HepG2 (cell line): Measurements from ENCODE around the gene C5. TPM values are rescaled to one million over a fixed set of nuclear protein-coding genes. Genes with fewer than 3 reads are reported as not detected.

Experiments
- BCL6 ChIP-seq: IDR thresholded peaks from 2 replicates; pipeline ENCODE4 v1.6.1; 2016; ENCODE audit warnings: missing genetic modification reagents, missing compliant biosample characterization
- CERS6 ChIP-seq: sonication (generic); formaldehyde crosslinking; IDR thresholded peaks from 2 replicates; pipeline ENCODE4 v1.5.0; 2020; ENCODE audit warnings: missing genetic modification reagents
- HDAC1 ChIP-seq: sonication (generic); formaldehyde crosslinking; IDR thresholded peaks from 2 replicates; pipeline ENCODE4 v1.5.1; 2020; ENCODE audit warnings: mild to moderate bottlenecking, missing genetic modification reagents
- HNF1B ChIP-seq: sonication (generic); formaldehyde crosslinking; IDR thresholded peaks from 2 replicates; pipeline ENCODE4 v1.5.1; 2020; ENCODE audit warnings: mild to moderate bottlenecking, moderate library complexity, missing genetic modification reagents
- MTF1 ChIP-seq: sonication (generic); formaldehyde crosslinking; IDR thresholded peaks from 2 replicates; pipeline ENCODE4 v1.5.0; 2020; ENCODE audit warnings: missing genetic modification reagents
- TFDP1 ChIP-seq: IDR thresholded peaks from 2 replicates; pipeline ENCODE4 v1.6.1; 2016; ENCODE audit warnings: missing compliant biosample characterization, missing genetic modification reagents, borderline replicate concordance
- ZNF746 ChIP-seq: sonication (generic); formaldehyde crosslinking; IDR thresholded peaks from 2 replicates; pipeline ENCODE4 v1.8.0; 2022; ENCODE audit warnings: mild to moderate bottlenecking, missing genetic modification reagents
- polyA plus RNA-seq, 8 experiments: library from polyadenylated mRNA; depleted of rRNA in 3 of 8; stranded (reverse) in 7 of 8; unstranded in 1 of 8; fragments of >200 nt; fragmentation: Illumina TruSeq in 4 of 8; extraction: Trizol in 4 of 8; gene quantifications; 2 replicates each; pipeline versions ENCODE4 v1.2.1 to v1.2.3, GENCODE V29; 2011 to 2016; ENCODE audit warnings: low read depth in 4 of 8, missing spikeins in 1 of 8, mixed read lengths in 1 of 8; ENCODE audit not compliant: insufficient read depth in 1 of 8
- total RNA-seq, 5 experiments: library from RNA; depleted of rRNA; stranded (reverse); fragments of >200 nt; fragmentation: Illumina TruSeq; extraction: Trizol; gene quantifications; 2 replicates each; pipeline ENCODE4 v1.2.3, GENCODE V29; 2016; ENCODE audit warnings: low read depth in 1 of 5
- TF ChIP-seq, protein P1 (sequence below): sonication (generic); formaldehyde crosslinking; conservative IDR thresholded peaks from 2 replicates; pipeline ENCODE4 v1.4.0; 2020; ENCODE audit warnings: missing genetic modification reagents
- TF ChIP-seq, protein P2 (sequence below): sonication (generic); formaldehyde crosslinking; IDR thresholded peaks from 2 replicates; pipeline ENCODE4 v1.4.0; 2020; ENCODE audit warnings: mild to moderate bottlenecking, missing genetic modification reagents, borderline replicate concordance
- TF ChIP-seq, protein P3 (sequence below): sonication (generic); formaldehyde crosslinking; IDR thresholded peaks from 2 replicates; pipeline ENCODE4 v1.5.1; 2020; ENCODE audit warnings: missing genetic modification reagents, mild to moderate bottlenecking, borderline replicate concordance
- TF ChIP-seq, protein P4 (sequence below): sonication (generic); formaldehyde crosslinking; IDR thresholded peaks from 2 replicates; pipeline ENCODE4 v1.4.0; 2020; ENCODE audit warnings: missing genetic modification reagents

Gene C5
- total and polyA plus RNA-seq, 2 of the 13 experiments (the other 11 are each of a cell fraction or from before 2014, with no cell fraction given): 57.6 to 192 TPM

DNA sequence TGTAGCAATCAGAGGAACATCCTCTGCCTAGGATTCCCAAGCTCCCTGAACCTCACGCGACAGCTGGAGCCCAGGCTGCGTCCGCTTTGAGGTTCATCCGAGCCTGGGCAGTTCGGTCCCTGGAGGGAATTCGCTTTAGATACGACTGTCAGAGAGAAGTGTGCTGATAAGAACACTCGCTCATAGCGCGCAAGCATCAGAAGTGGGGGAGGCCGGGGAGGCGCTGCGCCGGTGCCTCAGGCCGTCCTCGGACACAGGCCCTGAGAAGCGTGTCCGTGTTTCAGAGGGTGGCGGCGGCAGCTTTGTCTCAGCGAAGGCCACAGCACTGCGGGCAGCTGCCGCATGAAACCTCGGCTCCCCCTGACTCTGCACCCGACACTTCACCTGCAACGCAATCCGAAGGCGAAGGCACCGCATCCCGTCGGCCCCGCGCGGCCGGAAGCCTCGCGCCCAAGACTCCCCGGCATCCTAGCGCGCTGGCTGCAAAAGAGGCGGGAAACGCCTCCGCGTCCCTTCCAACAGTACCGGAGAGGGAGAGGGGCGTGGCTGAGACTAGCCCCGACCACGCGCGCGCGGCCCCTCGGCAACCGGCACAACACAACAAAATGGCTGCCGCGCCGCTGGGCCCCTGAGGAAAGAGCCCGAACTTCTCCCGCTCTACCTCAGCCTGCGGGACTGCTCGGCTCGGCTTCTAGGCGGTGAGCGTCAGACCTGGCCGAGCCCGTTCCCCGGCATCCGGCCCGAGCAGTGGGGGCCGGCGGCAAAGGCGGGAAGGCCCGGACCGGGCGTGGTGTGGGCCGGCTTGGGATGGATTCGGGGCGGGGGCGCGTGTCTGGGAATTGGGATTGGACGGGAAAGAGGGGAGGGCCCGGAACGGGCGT is 24.5 kb upstream of the C5 start, which contains the start of gene CNTRL (continued):
- TF ChIP-seq, protein P1, sequence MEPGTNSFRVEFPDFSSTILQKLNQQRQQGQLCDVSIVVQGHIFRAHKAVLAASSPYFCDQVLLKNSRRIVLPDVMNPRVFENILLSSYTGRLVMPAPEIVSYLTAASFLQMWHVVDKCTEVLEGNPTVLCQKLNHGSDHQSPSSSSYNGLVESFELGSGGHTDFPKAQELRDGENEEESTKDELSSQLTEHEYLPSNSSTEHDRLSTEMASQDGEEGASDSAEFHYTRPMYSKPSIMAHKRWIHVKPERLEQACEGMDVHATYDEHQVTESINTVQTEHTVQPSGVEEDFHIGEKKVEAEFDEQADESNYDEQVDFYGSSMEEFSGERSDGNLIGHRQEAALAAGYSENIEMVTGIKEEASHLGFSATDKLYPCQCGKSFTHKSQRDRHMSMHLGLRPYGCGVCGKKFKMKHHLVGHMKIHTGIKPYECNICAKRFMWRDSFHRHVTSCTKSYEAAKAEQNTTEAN (CRISPR knock-in tag): peak; percentile 82
- TF ChIP-seq BCL6 (CRISPR knock-in tag): peak; percentile 65
- TF ChIP-seq MTF1 (CRISPR knock-in tag): peak; percentile 96
- TF ChIP-seq, protein P2, sequence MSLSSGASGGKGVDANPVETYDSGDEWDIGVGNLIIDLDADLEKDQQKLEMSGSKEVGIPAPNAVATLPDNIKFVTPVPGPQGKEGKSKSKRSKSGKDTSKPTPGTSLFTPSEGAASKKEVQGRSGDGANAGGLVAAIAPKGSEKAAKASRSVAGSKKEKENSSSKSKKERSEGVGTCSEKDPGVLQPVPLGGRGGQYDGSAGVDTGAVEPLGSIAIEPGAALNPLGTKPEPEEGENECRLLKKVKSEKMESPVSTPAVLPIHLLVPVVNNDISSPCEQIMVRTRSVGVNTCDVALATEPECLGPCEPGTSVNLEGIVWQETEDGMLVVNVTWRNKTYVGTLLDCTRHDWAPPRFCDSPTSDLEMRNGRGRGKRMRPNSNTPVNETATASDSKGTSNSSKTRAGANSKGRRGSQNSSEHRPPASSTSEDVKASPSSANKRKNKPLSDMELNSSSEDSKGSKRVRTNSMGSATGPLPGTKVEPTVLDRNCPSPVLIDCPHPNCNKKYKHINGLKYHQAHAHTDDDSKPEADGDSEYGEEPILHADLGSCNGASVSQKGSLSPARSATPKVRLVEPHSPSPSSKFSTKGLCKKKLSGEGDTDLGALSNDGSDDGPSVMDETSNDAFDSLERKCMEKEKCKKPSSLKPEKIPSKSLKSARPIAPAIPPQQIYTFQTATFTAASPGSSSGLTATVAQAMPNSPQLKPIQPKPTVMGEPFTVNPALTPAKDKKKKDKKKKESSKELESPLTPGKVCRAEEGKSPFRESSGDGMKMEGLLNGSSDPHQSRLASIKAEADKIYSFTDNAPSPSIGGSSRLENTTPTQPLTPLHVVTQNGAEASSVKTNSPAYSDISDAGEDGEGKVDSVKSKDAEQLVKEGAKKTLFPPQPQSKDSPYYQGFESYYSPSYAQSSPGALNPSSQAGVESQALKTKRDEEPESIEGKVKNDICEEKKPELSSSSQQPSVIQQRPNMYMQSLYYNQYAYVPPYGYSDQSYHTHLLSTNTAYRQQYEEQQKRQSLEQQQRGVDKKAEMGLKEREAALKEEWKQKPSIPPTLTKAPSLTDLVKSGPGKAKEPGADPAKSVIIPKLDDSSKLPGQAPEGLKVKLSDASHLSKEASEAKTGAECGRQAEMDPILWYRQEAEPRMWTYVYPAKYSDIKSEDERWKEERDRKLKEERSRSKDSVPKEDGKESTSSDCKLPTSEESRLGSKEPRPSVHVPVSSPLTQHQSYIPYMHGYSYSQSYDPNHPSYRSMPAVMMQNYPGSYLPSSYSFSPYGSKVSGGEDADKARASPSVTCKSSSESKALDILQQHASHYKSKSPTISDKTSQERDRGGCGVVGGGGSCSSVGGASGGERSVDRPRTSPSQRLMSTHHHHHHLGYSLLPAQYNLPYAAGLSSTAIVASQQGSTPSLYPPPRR (CRISPR knock-in tag): peak; percentile 67
- TF ChIP-seq ZNF746: peak; percentile 91
- TF ChIP-seq, protein P3, sequence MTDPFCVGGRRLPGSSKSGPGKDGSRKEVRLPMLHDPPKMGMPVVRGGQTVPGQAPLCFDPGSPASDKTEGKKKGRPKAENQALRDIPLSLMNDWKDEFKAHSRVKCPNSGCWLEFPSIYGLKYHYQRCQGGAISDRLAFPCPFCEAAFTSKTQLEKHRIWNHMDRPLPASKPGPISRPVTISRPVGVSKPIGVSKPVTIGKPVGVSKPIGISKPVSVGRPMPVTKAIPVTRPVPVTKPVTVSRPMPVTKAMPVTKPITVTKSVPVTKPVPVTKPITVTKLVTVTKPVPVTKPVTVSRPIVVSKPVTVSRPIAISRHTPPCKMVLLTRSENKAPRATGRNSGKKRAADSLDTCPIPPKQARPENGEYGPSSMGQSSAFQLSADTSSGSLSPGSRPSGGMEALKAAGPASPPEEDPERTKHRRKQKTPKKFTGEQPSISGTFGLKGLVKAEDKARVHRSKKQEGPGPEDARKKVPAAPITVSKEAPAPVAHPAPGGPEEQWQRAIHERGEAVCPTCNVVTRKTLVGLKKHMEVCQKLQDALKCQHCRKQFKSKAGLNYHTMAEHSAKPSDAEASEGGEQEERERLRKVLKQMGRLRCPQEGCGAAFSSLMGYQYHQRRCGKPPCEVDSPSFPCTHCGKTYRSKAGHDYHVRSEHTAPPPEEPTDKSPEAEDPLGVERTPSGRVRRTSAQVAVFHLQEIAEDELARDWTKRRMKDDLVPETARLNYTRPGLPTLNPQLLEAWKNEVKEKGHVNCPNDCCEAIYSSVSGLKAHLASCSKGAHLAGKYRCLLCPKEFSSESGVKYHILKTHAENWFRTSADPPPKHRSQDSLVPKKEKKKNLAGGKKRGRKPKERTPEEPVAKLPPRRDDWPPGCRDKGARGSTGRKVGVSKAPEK (CRISPR knock-in tag): no peak
- 0 out of 2 replicates have a peak, but pooled peaks have one; percentile 76 for TF ChIP-seq CERS6 (CRISPR knock-in tag)
- peak; percentile 97 for TF ChIP-seq HDAC1 (CRISPR knock-in tag)
- TF ChIP-seq HNF1B (CRISPR knock-in tag): peak; percentile 64
- TF ChIP-seq, protein P4, sequence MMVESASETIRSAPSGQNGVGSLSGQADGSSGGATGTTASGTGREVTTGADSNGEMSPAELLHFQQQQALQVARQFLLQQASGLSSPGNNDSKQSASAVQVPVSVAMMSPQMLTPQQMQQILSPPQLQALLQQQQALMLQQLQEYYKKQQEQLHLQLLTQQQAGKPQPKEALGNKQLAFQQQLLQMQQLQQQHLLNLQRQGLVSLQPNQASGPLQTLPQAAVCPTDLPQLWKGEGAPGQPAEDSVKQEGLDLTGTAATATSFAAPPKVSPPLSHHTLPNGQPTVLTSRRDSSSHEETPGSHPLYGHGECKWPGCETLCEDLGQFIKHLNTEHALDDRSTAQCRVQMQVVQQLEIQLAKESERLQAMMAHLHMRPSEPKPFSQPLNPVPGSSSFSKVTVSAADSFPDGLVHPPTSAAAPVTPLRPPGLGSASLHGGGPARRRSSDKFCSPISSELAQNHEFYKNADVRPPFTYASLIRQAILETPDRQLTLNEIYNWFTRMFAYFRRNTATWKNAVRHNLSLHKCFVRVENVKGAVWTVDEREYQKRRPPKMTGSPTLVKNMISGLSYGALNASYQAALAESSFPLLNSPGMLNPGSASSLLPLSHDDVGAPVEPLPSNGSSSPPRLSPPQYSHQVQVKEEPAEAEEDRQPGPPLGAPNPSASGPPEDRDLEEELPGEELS: peak; percentile 64; the same call in 1 of the 2 replicates
- TF ChIP-seq TFDP1 (CRISPR knock-in tag): peak; percentile 100
